LoVo (cell line): ENCODE data around the gene WIPI1.
"Not testable (repeated sequence)": the region's sequence is repeated elsewhere in the genome, so short reads cannot be mapped to it uniquely, and the experiment has no call there.

ENCODE experiments used
- DNase-seq: peaks from one replicate; pipeline ENCODE4 v3.0.0-alpha.2; 2016; ENCODE audit warnings: low spot score

Gene WIPI1

GRCh38 chr17:68413597-68414560, 43.4 kb downstream of the WIPI1 start:
- peak; percentile 16 for DNase-seq

GRCh38 chr17:68407656-68408055, 49.6 kb downstream of the WIPI1 start:
- not testable (repeated sequence) for DNase-seq

GRCh38 chr17:68403837-68404236, 53.5 kb downstream of the WIPI1 start:
- not testable (repeated sequence) for DNase-seq

- DNase-seq = no peak
These were observed 54.2 kb downstream of the WIPI1 start for GRCh38 chr17:68403122-68403521.

- DNase-seq = no peak
These were observed 56.0 kb downstream of the WIPI1 start for GRCh38 chr17:68401288-68401687.

- DNase-seq = no peak
These were observed 56.9 kb downstream of the WIPI1 start for GRCh38 chr17:68400404-68400735.

GRCh38 chr17:68399638-68400403, 57.5 kb downstream of the WIPI1 start:
- no peak for DNase-seq

- DNase-seq = peak; percentile 56
These were observed 58.3 kb downstream of the WIPI1 start for GRCh38 chr17:68398691-68399637.

GRCh38 chr17:68397108-68397536, 60.2 kb downstream of the WIPI1 start:
- DNase-seq = no peak

- DNase-seq = no peak
These were observed 60.8 kb downstream of the WIPI1 start for GRCh38 chr17:68396226-68397107.

GRCh38 chr17:68394608-68395331, 62.5 kb downstream of the WIPI1 start:
- DNase-seq = no peak

GRCh38 chr17:68391561-68392268, 65.6 kb downstream of the WIPI1 start:
- no peak for DNase-seq

- no peak for DNase-seq
These were observed 66.3 kb downstream of the WIPI1 start for GRCh38 chr17:68390888-68391545.

- DNase-seq = no peak
These were observed 68.3 kb downstream of the WIPI1 start for GRCh38 chr17:68389041-68389440.

- no peak for DNase-seq
These were observed 69.7 kb downstream of the WIPI1 start for GRCh38 chr17:68387435-68388218.

GRCh38 chr17:68385490-68386215, 71.6 kb downstream of the WIPI1 start:
- DNase-seq = no peak

GRCh38 chr17:68384941-68385340, 72.4 kb downstream of the WIPI1 start:
- no peak for DNase-seq
